Upper lobe of left lung (tissue), 4 donors: ENCODE measurements around the gene CEP128.

ENCODE experiments used
- EP300 ChIP-seq, 4 donors: sonication (generic); formaldehyde crosslinking; IDR thresholded peaks; one replicate each; pipeline ENCODE4 v1.5.1; 2017; ENCODE audit warnings: antibody characterized with exemption in 4 of 4, control low read depth in 2 of 4
- POLR2A ChIP-seq, 4 donors: fragments of 450-650 bp; IDR thresholded peaks; one replicate each; pipeline ENCODE4 v1.5.1; 2016 to 2017; ENCODE audit warnings: antibody characterized with exemption in 4 of 4, mild to moderate bottlenecking in 2 of 4
- TF ChIP-seq, protein P1 (sequence below), 6 experiments: fragments of 450-650 bp in 4 of 6; fragments of 200-600 bp in 2 of 6; sonication (generic) in 2 of 6; IDR thresholded peaks; one replicate each; pipeline ENCODE4 v1.5.1; 2016 to 2019; ENCODE audit warnings: antibody characterized with exemption in 6 of 6

- TF ChIP-seq, protein P1, sequence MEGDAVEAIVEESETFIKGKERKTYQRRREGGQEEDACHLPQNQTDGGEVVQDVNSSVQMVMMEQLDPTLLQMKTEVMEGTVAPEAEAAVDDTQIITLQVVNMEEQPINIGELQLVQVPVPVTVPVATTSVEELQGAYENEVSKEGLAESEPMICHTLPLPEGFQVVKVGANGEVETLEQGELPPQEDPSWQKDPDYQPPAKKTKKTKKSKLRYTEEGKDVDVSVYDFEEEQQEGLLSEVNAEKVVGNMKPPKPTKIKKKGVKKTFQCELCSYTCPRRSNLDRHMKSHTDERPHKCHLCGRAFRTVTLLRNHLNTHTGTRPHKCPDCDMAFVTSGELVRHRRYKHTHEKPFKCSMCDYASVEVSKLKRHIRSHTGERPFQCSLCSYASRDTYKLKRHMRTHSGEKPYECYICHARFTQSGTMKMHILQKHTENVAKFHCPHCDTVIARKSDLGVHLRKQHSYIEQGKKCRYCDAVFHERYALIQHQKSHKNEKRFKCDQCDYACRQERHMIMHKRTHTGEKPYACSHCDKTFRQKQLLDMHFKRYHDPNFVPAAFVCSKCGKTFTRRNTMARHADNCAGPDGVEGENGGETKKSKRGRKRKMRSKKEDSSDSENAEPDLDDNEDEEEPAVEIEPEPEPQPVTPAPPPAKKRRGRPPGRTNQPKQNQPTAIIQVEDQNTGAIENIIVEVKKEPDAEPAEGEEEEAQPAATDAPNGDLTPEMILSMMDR (IDR thresholded peaks at IDR 0.05), result no peak
- TF ChIP-seq POLR2A (IDR thresholded peaks at IDR 0.05), result no peak
- TF ChIP-seq EP300 (IDR thresholded peaks at IDR 0.05), result no peak
Observed at GRCh38 chr14:80577599-80577998, 363.9 kb downstream of the CEP128 start.
